ENCODE data around the gene ARID5A. TPM values are rescaled to one million over a fixed set of nuclear protein-coding genes. Genes with fewer than 3 reads are reported as not detected.

Gene ARID5A
- total RNA-seq, 1 experiment from 2014 or later = 3.3 TPM

DNA sequence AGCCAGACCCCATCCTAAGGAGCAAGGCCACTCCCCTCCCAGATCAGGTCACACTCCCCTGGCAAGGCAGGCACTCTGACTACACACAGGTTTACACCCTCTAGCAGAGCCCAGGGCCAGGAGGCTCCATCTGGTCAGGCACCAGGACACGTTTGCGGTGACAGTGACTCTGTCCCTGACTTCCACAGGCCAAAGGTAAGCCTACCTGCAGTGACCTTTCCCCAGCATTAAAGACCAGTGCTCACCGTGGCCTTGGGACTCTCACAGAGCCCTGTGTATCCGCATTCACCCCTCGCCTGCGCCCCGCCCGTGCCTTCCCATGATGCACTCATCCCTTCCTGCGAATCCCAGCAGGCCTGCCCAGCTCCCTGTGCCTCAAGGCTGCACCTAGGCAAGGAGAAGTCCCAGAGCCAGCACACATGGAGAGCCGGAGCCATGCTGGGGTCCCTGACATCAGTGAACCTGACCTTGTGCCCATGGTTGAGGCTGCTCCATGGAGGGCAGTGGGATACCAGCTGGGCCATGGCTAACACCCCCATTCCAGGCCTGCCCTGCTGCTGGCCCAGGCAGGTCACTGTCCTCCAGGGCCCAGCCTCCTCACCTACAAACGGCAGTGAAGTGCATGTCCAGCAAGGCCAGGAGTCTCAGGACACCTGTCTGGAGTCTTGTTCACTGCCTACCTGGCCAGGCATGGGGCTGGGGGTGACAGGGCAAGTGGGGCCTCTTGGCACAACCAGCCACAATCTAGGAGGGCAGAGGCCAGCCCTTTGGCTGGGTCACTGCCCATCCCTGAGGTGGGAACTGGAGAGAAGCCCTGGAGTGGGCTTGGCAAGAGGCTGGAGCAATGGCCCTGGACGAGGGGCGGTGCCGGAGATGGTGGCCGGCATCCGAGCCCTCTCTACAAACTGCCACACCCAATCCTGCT, 34.4 kb upstream of the ARID5A start:
- BruUV-seq (replicated peaks) = no TSS peak
- peaks cover 10% of the 10 kb centered on the region for H3K36me3 Mint-ChIP-seq (ENCODE audit: insufficient read depth, unreplicated experiment)

DNA sequence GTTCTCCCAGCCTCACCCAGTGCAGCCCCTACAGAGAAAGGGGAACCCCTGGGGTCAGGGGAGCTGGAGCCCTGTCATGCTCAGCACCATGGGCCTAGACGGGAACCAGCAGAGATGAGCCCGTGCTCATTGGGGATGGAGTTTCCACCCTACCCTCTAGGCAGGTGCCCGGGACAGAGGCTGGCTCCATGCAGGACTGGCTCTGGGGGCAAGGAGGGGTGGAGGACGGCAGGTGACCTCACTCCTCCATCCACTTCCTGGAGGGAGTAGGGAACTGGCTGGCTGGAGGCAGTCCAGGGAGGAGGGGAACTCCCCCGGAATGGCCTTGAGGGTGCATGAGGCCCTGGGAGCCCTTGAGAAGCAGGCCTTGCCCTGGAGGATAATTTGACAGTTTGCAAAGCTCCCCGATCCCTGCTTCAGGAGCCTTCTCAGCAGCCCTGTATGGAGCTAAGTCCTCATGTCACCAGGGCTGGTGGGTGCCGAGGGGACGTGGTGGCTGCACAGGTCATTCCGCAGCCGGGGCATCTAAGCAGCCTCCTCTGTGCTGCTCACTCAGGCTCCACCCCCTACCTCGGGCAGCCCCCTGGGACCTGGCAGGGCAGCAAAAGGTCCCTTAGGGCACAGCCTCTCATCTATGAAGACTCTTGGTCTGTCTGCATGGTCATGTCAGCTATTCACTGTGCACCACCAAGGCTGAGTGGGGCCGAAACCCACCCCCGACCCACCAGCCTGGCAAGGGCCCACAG, 33.5 kb upstream of the ARID5A start:
- H3K27ac Mint-ChIP-seq (ENCODE audit: unreplicated experiment) = no peak overlapping the region

More for the DNA sequence above, 34.4 kb upstream of the ARID5A start:
- ChIA-PET CTCF (no interaction called here), POLR2A (no interaction called here)
- H3K4me3 Mint-ChIP-seq (ENCODE audit: unreplicated experiment) = no peak overlapping the region
- no peak for DNase-seq
- Histone ChIP-seq H3K27me3 (replicated peaks; ENCODE audit: control insufficient read depth, insufficient read depth, low read length) (no peaks in the 10 kb centered on the region), H3K9me3 (no peaks in the 10 kb centered on the region), H3K4me1 (peaks cover 39% of the 10 kb centered on the region), H3K36me3 (ENCODE audit: control insufficient read depth, insufficient read depth, low read length) (no peaks in the 10 kb centered on the region), H3K4me3 (ENCODE audit: low read depth, low read length) (no peak overlapping the region)
- no peaks in the 10 kb centered on the region for H3K27me3 Mint-ChIP-seq (ENCODE audit: insufficient read depth, unreplicated experiment)
- H3K4me1 Mint-ChIP-seq (ENCODE audit: low read depth, unreplicated experiment) = peaks cover 19% of the 10 kb centered on the region
- H3K27ac Mint-ChIP-seq (ENCODE audit: unreplicated experiment) = no peak overlapping the region
- intact Hi-C loops (cut with micrococcal nuclease; ENCODE audit: unreplicated experiment) = no loop called here
- TF ChIP-seq, protein P1, sequence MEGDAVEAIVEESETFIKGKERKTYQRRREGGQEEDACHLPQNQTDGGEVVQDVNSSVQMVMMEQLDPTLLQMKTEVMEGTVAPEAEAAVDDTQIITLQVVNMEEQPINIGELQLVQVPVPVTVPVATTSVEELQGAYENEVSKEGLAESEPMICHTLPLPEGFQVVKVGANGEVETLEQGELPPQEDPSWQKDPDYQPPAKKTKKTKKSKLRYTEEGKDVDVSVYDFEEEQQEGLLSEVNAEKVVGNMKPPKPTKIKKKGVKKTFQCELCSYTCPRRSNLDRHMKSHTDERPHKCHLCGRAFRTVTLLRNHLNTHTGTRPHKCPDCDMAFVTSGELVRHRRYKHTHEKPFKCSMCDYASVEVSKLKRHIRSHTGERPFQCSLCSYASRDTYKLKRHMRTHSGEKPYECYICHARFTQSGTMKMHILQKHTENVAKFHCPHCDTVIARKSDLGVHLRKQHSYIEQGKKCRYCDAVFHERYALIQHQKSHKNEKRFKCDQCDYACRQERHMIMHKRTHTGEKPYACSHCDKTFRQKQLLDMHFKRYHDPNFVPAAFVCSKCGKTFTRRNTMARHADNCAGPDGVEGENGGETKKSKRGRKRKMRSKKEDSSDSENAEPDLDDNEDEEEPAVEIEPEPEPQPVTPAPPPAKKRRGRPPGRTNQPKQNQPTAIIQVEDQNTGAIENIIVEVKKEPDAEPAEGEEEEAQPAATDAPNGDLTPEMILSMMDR (IDR thresholded peaks at IDR 0.05; ENCODE audit: insufficient read depth in 1 of 2, low read depth in 1 of 2, low read length in 1 of 2, severe bottlenecking in 1 of 2, unreplicated experiment in 1 of 2) = no peak
- no peaks in the 10 kb centered on the region for H3K9me3 Mint-ChIP-seq (ENCODE audit: unreplicated experiment)

DNA sequence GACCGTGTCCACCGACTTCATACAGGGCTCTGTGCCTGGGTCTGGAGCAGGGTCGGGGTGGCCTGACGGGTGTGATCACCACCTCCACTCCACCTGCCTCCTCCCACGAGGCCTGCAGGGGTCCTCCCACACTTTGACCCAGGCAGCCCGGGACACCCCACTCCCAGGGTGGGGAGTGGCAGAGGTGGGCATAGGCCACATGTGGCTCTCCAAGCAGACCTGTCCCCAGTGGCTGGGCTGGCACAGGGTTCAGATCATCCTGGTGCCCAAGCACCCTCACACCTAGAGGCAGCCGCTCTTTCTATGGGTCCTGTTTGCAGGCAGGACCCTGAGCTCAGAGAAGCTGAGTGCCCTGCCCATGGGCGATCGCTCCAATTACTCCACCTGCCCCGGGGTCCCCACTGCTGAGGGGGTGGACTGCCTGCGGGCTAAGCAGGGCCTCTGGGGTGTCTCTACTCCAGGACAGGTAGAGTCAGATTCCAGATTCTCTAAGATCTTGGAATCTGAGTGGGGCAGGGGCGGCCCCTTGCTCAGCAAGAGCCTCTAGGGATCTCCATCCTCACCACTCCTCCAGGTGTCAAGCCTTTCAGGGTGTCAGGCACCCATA, 32.8 kb upstream of the ARID5A start:
- Mint-ChIP-seq H3K36me3 (ENCODE audit: insufficient read depth, unreplicated experiment) (peaks cover 14% of the 10 kb centered on the region), H3K9me3 (ENCODE audit: unreplicated experiment) (no peaks in the 10 kb centered on the region), H3K27me3 (ENCODE audit: insufficient read depth, unreplicated experiment) (no peaks in the 10 kb centered on the region), H3K4me1 (ENCODE audit: low read depth, unreplicated experiment) (peaks cover 19% of the 10 kb centered on the region), H3K27ac (ENCODE audit: unreplicated experiment) (no peak overlapping the region), H3K4me3 (ENCODE audit: unreplicated experiment) (no peak overlapping the region)
- ChIA-PET POLR2A (no interaction called here), CTCF (no interaction called here)
- no peak for DNase-seq
- no peaks in the 10 kb centered on the region for H3K36me3 ChIP-seq (ENCODE audit: control insufficient read depth, insufficient read depth, low read length)
- intact Hi-C loops (cut with micrococcal nuclease; ENCODE audit: unreplicated experiment) = no loop called here
- TF ChIP-seq, protein P1 (IDR thresholded peaks at IDR 0.05; ENCODE audit: insufficient read depth in 1 of 2, low read depth in 1 of 2, low read length in 1 of 2, severe bottlenecking in 1 of 2, unreplicated experiment in 1 of 2) = no peak
- H3K27me3 ChIP-seq (replicated peaks; ENCODE audit: control insufficient read depth, insufficient read depth, low read length) = no peaks in the 10 kb centered on the region
- no TSS peak for BruUV-seq (replicated peaks)
- no peaks in the 10 kb centered on the region for H3K9me3 ChIP-seq
- H3K4me1 ChIP-seq = peaks cover 40% of the 10 kb centered on the region
- no peak overlapping the region for H3K4me3 ChIP-seq (ENCODE audit: low read depth, low read length)

More for the DNA sequence above, 33.5 kb upstream of the ARID5A start:
- Histone ChIP-seq H3K4me1 (peaks cover 40% of the 10 kb centered on the region), H3K36me3 (ENCODE audit: control insufficient read depth, insufficient read depth, low read length) (no peaks in the 10 kb centered on the region), H3K4me3 (ENCODE audit: low read depth, low read length) (no peak overlapping the region), H3K27me3 (replicated peaks; ENCODE audit: control insufficient read depth, insufficient read depth, low read length) (no peaks in the 10 kb centered on the region), H3K9me3 (no peaks in the 10 kb centered on the region)
- H3K36me3 Mint-ChIP-seq (ENCODE audit: insufficient read depth, unreplicated experiment) = peaks cover 10% of the 10 kb centered on the region
- H3K4me1 Mint-ChIP-seq (ENCODE audit: low read depth, unreplicated experiment) = peaks cover 19% of the 10 kb centered on the region
- TF ChIP-seq, protein P1 (IDR thresholded peaks at IDR 0.05; ENCODE audit: insufficient read depth in 1 of 2, low read depth in 1 of 2, low read length in 1 of 2, severe bottlenecking in 1 of 2, unreplicated experiment in 1 of 2) = no peak
- H3K9me3 Mint-ChIP-seq (ENCODE audit: unreplicated experiment) = no peaks in the 10 kb centered on the region
- no peaks in the 10 kb centered on the region for H3K27me3 Mint-ChIP-seq (ENCODE audit: insufficient read depth, unreplicated experiment)
- no TSS peak for BruUV-seq (replicated peaks)
- no peak for DNase-seq
- no peak overlapping the region for H3K4me3 Mint-ChIP-seq (ENCODE audit: unreplicated experiment)
- POLR2A ChIA-PET = no interaction called here
- CTCF ChIA-PET = no interaction called here
- intact Hi-C loops (cut with micrococcal nuclease; ENCODE audit: unreplicated experiment) = no loop called here
